Progenitor cell of endocrine pancreas (in vitro differentiated cells): Measurements from ENCODE around the gene ECI1. TPM values are rescaled to one million over a fixed set of nuclear protein-coding genes. Genes with fewer than 3 reads are reported as not detected.

ENCODE experiments used
- DNase-seq: peaks from one replicate; pipeline ENCODE4 v3.0.0; 2021; ENCODE audit warnings: low spot score; ENCODE audit not compliant: unreplicated experiment
- H3K27ac Mint-ChIP-seq: 2 replicates; pipeline ENCODE4 v1.8.0; 2021; ENCODE audit warnings: mild to moderate bottlenecking, moderate library complexity, mixed read lengths
- H3K27me3 Mint-ChIP-seq: 2 replicates; pipeline ENCODE4 v1.8.0; 2021; ENCODE audit warnings: mixed read lengths
- H3K36me3 Mint-ChIP-seq: 2 replicates; pipeline ENCODE4 v1.8.0; 2022; ENCODE audit warnings: mixed read lengths; ENCODE audit not compliant: insufficient read depth
- H3K4me1 Mint-ChIP-seq: 2 replicates; pipeline ENCODE4 v1.8.0; 2021; ENCODE audit warnings: low read depth, mixed read lengths
- H3K4me3 Mint-ChIP-seq: 2 replicates; pipeline ENCODE4 v1.8.0; 2021; ENCODE audit warnings: low read depth, mild to moderate bottlenecking, moderate library complexity, mixed read lengths
- H3K9me3 Mint-ChIP-seq: 2 replicates; pipeline ENCODE4 v1.8.0; 2021; ENCODE audit warnings: low read depth, mixed read lengths
- total RNA-seq: library from RNA; stranded (reverse); gene quantifications from 2 replicates; pipeline ENCODE4 v1.2.1, GENCODE V29; 2021
- TF ChIP-seq, protein P1 (sequence below): fragments of 200-600 bp; sonication (generic); IDR thresholded peaks from one replicate; pipeline ENCODE4 v1.5.0; 2021; ENCODE audit warnings: antibody characterized with exemption, mild to moderate bottlenecking; ENCODE audit not compliant: unreplicated experiment

ECI1 gene
- total RNA-seq, 1 donor from 2014 or later: 72.6 TPM

DNA sequence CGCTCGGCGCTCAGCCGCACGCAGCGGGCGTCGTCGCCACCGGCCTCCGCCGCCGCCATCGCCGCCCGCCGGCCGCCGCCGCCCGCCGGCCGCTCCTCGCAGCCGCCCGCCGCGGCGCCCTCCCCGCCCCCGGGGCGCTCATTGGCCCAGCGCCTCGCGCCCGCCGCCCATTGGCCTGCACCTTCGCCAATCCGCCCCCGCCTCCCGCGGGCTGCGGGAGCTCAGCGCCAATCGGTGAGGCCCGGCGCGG lies 36.7 kb downstream of the ECI1 start, which contains the start of gene PGP:
TSS of gene PGP (minus strand) at position 122 of the 250 bp plus-strand sequence. CDS start at position 59, 63 bp downstream.
- no peaks in the 10 kb centered on the region for H3K27me3 Mint-ChIP-seq
- no peak for DNase-seq
- no peaks in the 10 kb centered on the region for H3K9me3 Mint-ChIP-seq

DNA sequence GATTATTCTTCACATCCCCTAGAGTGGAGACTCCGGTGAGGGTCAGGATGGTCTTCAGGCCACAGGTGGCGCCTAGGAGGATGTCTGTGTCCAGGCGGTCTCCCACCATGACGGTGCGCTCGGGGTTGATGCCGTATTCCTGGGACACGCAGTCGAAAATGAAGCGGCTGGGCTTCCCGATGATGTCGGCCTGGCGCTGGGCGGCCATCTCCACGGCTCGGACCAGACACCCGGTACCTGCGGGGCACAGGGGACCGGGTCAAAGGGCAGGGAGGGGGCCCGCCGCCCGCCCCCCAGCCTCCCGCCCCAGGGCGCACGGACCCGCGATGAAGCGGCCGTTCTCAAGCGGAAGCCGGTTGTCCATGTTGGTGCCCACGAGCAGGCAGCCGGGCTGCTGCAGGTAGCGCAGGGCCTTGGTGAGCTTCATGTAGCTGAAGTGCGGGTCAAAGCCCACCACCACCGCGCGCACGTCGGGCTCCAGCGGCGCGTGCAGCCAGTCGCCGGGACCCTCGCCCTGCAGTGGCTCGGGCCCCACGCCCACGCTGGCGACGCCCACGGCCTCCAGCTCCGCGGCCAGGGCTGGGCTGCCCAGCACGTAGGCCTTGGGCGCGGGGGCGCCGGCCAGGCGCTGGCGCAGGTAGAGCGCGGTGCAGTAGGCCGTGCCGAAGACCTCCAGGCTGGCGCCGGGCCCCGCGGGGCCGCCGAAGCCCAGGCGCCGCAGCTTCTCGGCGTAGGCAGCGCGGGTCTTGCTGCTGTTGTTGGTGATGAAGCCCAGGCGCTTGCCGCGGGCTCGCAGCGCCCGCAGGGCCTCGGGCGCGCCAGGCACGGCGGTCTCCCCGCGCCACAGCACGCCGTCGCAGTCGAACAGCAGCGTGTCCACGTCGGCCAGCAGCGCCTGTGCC lies 37.3 kb downstream of the ECI1 start:
- peak overlapping the region; percentile 72 for H3K4me3 Mint-ChIP-seq
- TF ChIP-seq, protein P1, sequence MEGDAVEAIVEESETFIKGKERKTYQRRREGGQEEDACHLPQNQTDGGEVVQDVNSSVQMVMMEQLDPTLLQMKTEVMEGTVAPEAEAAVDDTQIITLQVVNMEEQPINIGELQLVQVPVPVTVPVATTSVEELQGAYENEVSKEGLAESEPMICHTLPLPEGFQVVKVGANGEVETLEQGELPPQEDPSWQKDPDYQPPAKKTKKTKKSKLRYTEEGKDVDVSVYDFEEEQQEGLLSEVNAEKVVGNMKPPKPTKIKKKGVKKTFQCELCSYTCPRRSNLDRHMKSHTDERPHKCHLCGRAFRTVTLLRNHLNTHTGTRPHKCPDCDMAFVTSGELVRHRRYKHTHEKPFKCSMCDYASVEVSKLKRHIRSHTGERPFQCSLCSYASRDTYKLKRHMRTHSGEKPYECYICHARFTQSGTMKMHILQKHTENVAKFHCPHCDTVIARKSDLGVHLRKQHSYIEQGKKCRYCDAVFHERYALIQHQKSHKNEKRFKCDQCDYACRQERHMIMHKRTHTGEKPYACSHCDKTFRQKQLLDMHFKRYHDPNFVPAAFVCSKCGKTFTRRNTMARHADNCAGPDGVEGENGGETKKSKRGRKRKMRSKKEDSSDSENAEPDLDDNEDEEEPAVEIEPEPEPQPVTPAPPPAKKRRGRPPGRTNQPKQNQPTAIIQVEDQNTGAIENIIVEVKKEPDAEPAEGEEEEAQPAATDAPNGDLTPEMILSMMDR: peak; percentile 11
- H3K27ac Mint-ChIP-seq: peak overlapping the region; percentile 49
- peaks cover 13% of the 10 kb centered on the region for H3K4me1 Mint-ChIP-seq
- no peak for DNase-seq
- no peaks in the 10 kb centered on the region for H3K36me3 Mint-ChIP-seq
- H3K27me3 Mint-ChIP-seq: no peaks in the 10 kb centered on the region
- H3K9me3 Mint-ChIP-seq: no peaks in the 10 kb centered on the region

More for the DNA sequence above, 36.7 kb downstream of the ECI1 start, which contains the start of gene PGP:
- TF ChIP-seq, protein P1: no peak
- peak within 1 kb of the TSS; percentile 98 for H3K27ac Mint-ChIP-seq
- no peaks in the 10 kb centered on the region for H3K36me3 Mint-ChIP-seq
- peak within 1 kb of the TSS; percentile 86 for H3K4me3 Mint-ChIP-seq
- peaks cover 13% of the 10 kb centered on the region for H3K4me1 Mint-ChIP-seq

DNA sequence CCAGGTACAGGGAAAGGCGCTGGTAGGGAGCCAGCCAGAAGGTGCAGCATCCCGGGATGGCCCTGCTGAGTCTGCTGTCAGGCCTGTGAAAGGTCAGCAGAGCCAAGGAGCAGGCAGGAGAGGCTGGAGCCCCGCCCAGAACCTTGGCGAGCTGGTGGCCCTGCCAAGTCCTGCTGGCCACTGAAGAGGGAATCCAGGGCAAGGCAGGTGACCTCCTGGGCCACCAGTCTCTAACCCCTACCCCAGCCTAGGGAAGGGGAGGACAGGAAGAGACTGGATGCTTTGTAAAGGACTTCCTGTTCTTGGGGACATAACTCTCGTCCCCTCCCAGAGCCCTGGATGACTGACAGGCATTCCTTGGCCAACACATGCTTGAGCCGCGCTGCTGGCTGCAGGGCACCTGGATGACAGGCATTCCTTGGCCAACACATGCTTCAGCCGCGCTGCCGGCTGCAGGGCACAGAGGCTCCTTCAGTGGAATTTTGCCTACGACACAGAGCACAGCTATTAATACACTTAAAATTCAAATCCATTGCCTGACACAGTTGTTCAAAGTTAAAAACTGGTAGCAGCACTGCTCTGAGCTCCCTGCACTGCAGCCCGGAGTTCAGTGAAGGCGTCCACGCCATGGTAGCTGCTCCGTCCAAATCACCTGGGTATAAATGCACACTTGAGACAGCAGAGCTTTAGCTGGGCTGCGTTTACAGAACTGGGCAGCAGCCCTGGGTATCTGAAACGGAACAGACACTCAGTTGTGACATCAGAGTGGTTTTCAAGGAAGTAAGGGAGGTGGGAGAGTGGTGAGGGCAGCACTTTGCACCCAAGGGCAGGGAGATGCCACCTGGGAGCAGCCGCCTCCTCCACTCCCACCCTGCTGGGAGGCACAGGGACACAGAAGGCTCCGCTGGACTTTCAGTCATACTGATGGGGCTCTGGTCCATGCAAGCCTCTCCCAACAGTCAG lies 38.7 kb downstream of the ECI1 start:
- H3K9me3 Mint-ChIP-seq: no peaks in the 10 kb centered on the region
- TF ChIP-seq, protein P1: no peak
- no peak for DNase-seq
- H3K4me3 Mint-ChIP-seq: peak overlapping the region; percentile 72
- H3K4me1 Mint-ChIP-seq: peaks cover 13% of the 10 kb centered on the region
- no peaks in the 10 kb centered on the region for H3K27me3 Mint-ChIP-seq
- peaks cover under 1% of the 10 kb centered on the region for H3K36me3 Mint-ChIP-seq
- H3K27ac Mint-ChIP-seq: no peak overlapping the region

DNA sequence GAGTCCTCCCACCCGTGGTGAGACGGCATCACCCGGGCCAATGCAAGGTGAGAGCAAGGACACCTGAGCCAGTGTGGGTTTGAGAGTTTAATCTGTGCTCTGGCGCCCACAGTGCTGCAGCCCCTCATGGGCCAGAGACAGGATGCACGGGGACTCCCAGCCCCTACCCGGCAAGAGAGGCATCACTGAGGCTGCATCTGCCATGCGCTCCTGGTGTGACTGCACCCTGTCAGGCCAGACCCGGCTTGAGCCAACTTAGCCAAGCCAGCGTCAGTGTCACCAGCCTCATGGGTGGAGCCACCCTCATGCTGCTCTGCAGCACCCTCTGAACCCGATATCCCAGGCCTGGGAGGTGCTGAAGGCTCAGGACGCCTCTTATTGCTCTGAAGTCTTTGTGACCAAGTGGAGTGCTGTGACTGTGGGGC lies 39.5 kb downstream of the ECI1 start:
- peak overlapping the region; percentile 26 for H3K4me3 Mint-ChIP-seq
- TF ChIP-seq, protein P1: no peak

More for the DNA sequence above, 39.5 kb downstream of the ECI1 start:
- no peak for DNase-seq
- no peaks in the 10 kb centered on the region for H3K9me3 Mint-ChIP-seq
- no peak overlapping the region for H3K27ac Mint-ChIP-seq
- peaks cover 3% of the 10 kb centered on the region for H3K36me3 Mint-ChIP-seq
- H3K27me3 Mint-ChIP-seq: no peaks in the 10 kb centered on the region
- peaks cover 13% of the 10 kb centered on the region for H3K4me1 Mint-ChIP-seq
